Measurements from ENCODE around the gene EVI5L.

EVI5L gene

DNA sequence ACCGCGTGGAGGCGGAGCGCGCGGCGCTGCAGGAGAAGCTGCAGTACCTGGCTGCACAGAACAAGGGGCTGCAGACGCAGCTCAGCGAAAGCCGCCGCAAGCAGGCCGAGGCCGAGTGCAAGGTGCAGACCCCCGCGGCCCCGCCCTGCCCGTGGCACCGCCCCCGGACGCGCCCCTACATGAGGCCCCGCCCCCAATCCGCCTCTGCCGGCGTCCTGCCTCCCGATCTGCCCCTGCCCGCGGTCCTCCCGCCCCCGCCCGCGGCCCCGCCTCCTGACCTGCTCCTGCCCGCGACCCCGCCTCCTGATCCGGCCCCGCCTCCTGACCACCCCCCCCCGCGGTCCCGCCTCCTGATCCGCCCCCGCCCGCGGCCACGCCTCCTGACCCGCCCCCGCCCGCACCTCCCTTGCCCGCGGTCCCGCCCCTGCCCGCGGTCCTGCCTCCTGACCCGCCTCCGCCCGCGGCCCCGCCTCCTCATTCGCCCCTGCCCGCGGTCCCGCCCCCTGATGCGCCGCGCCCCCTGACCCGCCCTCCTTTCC is 32.5 kb downstream of the EVI5L start:
- DNase-seq: peak; percentile 88

DNA sequence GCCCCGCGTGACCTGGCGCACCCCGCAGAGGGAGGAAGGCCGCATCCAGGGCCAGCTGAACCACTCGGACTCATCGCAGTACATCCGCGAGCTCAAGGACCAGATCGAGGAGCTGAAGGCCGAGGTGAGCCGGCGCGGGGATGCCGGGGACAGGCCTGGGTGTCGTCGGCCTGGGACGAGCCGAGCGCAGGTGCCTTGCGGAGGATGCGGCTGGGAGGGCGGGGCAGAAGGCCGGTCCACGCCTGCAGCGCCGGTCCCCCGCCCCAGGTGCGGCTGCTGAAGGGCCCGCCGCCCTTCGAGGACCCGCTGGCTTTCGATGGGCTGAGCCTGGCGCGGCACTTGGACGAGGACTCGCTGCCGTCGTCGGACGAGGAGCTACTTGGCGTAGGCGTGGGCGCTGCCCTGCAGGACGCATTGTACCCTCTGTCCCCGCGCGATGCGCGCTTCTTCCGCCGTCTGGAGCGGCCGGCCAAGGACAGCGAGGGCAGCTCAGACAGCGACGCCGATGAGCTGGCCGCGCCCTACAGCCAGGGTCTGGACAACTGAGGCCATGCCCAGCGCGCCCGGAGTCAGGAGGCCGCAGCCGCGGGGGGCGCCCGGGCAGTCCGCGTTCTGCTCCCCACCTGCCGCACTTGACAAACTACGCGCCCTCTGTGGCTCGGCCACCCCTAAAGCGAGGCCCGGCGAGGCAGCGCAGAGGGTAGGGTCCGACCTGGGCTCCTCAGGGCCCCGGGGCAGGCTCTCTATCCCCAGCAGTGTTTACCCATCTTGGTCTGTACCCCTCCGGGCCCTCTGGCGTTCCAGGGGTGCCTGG is 33.3 kb downstream of the EVI5L start:
- DNase-seq: no peak

DNA sequence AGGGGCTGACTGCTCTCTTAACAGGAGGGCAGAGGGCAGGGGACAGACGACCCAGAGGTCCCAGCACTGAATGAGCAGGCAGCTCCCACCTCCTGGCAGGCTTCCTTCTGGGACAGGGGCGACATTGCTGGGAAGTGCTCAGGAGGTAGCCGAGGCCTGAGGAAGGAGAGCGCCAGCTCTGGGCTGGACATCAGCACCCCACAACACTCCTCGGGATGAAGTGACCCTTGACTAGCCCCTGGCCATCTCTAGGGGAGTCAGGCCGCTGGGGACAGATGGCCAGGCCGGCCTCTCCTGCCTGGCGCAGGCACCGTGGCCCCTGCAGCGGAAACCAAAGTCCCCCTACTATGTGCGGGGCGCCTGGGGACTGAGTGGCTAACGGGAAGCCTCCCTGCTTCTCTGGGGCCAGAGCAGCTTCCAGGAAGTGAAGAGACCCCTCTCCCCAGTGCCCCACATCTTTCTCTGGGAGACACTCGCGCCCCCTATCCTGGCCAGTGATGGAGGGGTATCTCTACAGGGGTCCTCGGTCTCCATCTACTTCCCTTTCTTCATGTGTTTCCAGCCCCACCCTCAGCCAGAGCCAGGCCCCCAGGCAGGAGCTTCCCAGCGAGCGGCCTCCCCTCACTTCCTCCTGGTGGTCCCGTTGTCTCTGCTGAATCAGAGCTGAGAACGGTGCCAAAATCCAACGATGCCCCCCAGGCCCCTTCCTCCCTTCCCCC is 34.1 kb downstream of the EVI5L start:
- DNase-seq: no peak

DNA sequence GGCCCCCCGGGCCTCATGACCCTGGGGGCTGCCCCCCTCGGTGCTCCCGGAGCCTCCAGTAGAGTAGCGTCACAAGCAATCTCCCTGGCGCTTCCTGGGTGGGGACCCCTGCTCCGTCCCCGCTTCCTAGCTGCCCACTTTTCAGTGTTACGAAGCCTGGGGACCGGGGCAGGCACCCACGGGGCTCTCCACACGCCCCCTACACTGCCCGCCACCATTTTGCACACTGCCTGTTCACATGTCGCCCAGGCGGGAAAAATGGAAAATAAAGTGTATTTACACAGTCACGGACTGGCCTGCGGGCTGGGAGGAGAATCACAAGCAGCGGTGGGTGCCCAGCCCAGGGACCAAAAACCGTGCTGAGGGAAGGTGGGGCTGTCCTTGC is 34.7 kb downstream of the EVI5L start:
- no peak for DNase-seq

DNA sequence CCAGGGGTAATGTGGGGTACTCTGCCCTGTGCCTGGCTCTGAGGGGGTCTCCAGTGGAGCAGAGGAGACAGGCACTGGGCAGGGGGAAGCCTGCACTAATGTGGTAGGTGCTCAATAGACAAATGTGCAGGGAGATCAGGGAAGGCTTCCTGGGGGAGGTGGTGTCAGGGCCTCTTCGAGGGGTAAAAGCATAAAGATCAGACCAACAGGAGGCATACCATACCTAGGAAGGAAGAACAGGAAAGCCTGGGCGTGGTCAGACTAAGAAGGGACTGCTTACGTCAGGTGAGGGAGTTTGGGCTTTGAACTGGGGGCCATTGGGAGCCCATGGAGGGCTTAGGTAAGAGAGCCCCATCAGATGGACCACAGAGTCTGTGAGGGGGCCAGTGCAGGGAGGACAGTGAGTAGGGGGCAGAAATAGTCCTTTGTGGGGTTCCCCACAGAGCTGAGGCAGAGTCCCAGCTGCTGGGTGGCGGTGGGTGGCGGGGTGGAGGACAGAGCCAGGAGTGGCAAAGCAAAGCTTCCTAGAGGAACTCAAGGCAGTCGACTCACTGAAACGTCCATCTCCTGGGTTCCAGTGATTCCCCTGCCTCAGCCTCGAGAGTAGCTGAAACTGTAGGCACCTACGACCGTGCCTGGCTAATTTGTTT is 35.4 kb downstream of the EVI5L start:
- no peak for DNase-seq

DNA sequence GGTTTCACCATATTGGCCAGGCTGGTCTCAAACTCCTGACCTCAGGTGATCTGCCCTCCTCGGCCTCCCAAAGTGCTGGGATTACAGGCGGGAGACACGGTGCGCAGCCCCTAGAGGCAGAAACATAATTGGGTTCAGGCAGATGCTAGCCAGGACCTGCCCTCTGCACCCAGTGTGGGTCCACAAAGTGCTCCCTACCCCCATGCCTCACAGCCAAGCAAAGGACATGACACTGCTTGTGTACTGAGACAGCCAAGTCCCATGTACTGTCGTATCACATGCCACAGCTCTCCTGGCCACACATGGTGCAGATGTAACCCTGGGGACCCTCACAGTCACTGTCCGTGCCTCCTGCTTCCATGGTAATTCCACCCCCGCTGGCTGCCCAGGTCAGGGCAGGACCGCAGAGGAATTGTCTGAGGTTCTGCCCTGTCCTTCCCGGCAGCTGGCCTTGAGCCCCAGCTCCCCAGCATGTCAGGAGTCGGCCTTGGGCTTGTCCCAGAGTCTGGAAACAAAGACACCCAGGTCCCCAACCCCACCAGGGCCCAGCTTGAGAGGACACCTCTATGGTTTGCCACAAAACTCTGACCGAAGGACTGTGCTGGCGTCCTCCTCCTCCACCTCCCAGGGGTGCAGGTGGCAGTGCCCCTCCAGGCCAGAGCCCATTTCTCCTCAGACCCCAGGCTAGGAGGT is 36.5 kb downstream of the EVI5L start:
- DNase-seq: no peak

DNA sequence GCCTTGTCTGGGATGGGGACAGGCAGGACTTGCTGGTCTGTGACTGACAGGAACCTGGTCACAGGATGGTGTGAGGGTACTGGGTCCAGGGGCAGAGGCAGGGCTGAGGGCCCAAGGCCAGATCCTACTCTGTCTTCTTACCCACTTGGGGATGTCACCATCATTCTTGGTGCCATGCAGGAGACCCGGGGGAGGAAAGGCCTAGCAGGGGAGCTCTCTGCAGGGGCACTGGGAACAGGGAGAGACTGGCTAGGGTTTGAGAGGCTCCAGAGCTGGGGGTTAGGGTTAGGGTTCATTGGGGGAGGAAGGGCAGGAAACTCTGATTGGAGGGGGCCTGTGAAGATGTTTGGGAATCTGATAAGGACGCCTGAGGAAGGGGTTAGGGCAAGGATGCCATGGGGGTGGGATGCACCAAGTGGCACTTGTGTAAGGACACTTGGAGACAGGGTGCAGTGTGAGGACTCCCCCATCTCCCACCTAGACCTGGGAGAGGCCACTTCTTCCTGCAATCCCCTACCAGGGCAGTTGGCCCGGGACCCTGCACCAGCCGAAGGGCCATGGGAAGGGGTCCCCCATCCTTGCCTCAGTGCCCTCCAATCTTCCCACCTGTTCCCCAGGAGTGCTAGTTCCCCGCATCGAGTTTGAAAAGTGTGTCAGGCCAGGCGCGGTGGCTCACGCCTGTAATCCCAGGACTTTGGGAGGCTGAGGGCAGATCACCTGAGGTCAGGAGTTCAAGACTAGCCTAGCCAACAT is 37.2 kb downstream of the EVI5L start:
- DNase-seq: no peak

DNA sequence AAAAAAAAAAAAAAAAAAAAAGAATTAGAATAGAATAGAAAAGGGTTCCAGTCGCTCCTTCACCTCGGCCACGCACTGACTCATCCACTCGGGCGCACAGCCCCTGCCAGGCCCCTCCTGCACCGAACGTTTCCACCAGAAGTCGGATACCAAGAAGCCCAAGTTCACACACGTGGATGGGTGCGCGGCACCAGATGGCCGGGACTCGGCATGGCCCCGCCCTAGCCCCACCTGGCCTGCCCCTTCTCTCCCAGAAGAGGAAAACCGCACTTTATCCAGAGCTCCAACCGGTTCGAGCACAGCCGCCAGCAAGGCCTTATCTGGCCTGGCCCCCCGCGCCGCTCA is 38.3 kb downstream of the EVI5L start:
- DNase-seq: peak; percentile 74

DNA sequence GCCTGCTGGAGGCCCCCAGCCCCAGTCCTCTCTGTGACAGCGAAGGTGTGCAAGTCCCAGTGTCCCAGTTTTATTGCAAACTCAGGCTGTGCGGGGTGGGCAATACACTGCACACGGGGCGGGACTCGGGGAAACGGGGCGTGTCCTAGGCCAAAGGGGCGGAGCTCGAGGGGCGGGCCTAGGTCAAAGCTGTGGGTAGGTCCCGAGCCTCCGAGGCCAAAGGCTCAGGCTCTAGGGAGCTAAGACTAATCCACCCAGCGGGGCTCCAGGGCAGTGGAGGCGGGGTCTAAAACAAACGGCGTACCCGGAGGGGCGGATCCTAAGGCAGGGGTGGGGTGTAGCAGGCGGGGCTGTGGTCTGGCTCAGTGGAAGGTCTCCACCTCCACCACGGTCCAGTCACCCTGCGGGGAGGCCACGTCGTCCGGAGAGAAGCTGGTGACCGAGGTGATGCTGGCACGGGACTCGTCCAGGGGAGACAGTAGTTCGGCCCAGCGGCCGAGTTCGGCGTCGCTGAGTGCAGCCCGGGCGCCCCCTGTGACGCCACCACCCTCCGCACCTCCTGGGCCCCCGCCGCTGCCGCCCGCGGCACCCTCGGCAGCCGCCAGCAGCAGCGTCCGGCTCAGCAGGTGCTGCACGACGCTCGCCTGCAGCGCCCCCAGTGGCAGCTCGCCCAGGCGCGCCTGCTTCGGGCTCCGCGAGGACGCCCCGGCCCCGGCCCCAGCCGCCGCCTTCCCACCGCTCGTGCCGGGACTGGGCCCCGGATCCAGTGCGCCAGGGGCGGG is 38.8 kb downstream of the EVI5L start:
- peak; percentile 94 for DNase-seq

DNA sequence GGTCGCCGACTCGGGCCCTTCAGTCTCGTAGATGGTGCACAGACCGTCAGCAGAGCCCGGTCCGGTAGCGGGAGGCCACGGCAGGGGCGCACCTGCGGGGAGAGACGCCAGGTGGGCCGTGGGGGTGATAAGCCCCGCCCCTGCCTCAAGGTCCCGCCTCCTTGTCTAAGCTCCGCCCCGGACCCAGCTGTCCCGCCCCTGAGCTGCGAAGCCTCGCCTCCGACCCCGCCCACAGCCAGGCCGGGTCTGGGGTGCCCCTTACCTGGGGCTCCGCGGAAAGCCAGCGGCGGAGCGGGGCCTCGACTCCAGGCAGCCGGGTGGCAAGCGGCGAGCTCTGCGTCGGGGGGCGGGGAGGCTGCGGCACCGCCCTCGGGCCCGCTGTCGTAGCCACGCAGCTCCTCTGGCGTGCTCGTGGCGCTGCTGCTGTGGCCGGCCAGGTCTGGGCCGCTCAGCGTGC is 39.5 kb downstream of the EVI5L start:
- DNase-seq: peak; percentile 94

DNA sequence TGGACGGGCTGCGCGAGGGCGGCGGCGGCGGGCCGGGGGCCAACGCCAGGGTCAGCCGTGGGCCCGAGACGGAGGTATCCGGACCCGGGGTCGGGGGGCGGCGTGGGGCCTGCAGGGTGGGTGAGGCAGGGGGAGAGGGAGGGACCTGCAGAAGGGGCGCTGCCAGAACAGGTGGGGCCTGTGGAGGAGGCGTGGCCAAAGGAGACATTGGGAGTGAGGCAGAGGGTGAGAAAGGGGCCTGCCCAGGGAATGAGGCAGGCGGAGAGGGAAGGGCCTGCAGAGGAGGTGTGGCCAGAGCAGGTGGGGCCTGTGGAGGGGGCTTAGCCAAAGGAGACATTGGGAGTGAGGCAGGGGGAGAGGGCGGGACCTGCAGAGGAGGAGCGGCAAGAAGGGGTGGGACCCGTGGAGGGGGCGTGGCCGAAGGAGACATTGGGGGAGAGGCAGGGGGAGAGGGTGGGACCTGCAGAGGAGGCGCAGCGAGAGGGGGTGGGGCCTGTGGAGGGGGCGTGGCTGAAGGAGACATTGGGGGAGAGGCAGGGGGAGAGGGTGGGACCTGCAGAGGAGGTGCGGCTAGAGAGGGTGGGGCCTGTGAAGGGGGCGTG is 40.0 kb downstream of the EVI5L start:
- DNase-seq: peak; percentile 81

DNA sequence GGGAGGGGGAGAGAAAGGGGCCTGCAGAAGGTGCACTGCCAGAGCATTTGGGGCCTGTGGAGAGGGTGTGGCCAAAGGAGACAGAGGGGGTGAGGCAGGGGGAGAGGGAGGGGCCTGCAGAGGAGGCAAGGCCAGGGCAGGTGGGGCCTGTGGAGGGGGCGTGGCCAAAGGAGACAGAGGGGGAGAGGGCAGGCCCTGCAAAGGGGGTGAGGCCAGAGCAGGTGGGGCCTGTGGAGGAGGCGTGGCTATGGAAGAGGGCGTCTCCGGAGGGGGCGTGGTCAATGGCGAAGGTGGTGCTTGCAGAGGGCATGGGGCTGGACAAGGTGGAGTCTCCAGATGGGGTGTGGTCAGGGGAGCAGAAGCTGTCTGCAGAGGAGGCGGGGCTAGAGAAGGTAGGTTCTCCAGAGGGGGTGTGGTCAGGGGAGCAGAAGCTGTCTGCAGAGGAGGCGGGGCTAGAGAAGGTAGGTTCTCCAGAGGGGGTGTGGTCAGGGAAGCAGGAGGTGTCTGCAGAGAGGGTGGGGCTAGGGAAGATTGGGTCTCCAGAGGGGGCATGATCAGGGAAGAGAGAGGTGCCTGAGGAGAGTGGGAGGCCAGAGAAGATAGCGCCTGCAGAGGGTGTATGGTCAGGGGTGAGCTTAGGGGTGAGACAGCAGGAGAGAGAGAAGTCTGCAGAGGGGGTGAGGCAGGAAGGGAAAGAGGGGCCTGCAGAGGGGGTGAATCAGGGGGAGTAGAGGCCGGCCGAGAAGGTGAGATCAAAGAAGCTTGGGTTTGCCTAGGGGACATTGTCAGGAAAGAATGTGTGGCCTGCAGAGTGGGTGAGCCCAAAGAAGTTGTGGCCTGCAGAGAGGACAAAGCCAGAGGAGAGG is 40.8 kb downstream of the EVI5L start:
- peak; percentile 78 for DNase-seq

DNA sequence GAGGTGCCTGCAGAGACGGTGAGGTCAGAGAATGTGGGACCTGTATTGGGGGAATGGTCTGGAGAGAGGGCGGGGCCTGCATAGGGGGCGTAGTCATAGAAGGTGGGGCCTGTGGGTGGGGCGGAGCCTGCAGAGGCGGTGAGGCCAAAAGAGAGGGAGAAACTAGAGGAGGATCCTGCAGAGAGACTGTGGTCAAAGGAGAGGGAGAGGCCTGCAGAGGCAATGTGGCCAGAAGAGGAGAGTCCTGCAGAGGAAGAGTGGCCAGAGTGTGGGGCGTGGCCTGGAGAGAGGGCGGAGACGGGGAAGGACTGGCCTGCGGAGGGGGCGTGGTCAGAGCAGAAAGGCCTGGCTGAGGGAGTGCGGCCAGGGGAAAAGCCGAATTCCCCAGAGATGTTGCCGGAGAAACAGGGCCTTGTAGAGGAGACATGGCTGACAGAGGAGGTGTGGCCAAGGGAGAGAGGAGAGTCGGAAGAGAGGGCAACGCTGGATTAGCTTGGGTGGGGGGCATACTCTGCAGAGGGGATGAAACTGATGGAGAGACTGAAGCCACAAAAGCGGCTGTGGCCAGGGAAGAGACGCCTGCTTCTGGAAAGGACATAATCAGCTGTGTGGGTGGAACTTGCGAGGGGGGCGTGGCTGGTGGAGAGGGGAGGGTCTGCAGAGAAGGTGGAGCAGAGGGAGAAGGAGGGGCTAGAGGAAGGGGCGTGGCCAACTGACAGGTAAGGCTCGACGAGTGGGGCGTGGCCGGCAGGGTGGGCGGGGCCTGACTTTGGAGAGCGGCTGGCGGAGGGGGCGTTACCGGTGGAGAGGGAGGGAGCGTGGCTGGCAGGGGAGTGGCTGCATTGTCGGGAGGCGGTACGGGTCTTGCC is 41.7 kb downstream of the EVI5L start:
- peak; percentile 92 for DNase-seq

DNA sequence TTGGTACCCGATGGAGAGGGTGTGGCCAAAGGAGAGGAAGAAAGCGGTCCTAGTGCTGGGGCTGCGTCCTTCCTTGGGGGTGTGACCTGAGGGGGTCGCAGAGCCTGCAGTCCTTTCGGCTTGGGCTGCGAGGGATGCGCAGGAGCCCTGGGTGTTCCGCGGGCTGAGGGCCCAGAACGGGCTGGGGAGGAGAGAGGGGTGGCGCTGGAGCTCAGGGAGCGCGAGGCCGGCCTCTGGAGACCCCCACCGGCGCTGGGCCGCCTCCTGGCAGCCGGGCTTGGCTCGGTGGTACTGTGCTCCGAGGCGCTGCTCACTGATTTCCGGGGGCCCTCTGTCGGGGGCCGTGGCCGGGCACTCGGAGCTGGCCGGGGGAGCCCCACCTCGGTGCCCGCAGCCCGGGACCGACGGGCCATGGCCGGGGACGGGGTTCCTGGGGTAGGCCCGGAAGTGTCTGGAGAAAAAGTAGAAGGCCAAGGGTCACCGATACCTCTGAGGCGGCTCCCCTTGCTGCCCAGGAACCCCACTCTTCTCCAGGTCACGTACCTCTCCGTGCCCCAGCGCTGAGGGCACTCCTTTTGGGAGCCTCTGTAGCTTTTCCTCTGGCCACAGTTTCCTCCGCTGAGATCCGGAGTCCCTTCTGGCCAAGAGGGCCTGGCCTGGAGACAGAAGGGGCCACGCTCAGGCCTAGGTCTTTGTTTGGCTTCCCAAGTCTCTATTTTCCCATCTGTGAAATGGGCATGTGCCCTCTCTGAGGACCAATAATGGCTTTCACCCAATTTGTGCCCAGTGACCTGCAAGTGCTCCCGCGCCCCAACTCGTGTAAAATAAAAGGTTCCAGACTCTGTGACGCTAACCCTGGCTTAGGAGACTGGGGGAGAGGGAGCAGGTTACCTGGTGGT is 42.5 kb downstream of the EVI5L start:
- DNase-seq: no peak

DNA sequence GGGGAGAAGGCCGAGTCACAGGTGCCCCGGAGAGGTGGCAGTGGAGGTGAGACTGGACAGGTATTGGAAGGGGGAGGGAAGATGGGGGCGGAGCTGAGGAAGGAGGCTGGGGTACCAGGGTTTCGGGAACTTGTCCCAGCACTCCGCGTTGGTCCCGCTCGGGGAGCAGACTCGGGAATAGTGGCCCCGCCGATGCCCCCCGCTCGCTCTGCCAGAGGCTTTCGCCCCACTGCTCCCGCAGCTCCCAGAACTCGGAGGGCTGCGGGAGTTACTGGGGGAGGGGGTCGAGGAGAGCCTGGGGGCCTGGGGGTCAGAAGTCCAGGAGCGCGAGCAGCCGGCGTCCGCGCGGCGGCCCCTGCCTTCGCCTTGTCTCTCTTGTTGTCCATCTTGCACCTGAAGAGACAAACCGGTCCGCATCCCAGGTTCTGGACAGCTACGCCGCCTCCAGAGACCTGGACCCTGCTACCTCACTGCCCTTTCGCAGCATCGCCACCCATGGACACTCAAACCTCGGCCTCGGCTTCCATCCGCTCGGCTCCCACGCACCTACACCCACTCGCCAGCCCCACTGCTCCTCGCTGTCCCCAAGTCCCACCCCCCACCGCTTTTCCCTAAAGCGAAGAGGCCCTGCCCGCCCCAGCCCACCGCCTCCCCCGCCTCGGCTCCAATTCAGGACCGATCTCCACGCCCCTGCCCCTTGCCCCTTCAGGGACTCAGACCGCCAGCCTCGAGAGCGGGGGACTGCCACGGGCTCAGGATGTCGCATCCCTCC is 43.5 kb downstream of the EVI5L start:
- DNase-seq: no peak

DNA sequence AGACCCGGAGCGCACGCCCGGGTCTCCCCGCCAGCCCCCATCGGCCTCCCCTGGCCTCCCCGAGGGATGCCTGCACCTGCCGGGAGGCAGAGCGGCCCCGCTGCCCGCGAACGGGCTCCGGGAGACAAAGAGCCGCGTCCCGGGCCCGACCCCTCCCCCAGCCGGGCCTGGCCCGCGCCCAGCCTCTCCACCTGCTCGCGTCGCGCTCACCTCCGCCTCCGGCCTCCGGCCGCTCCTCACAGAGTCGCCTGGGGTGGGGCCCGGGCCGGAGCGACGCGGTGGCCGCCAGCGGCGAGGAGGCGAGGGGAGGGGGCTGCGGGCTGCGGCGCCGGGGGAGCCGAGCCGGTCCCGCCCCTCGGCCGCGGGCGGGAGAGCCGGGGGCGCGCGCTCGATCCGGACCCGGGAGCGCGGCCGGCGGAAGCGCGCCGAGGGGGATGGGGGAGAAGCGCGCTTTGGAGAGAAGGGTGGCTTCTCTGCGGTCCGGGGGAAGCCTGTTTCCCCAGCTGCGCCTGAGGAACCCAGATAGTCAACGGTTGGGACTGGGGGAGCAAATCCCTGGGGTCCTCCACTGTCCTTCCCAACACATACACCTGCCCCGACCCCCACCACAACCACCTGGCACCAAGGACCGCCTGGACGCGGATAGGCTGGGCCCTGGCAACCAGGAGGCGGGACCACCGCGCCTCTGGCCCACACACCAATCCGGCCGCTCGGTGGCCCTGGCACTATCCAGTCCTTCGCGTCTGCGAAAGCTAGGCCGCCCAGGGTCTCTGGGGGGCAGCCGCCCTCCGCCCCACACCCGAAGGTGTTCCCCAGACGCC is 44.3 kb downstream of the EVI5L start, which contains the start of gene PRR36:
PRR36 (minus strand) TSS at position 315 of the 821 bp plus-strand sequence. CDS start 701 bp downstream, outside the sequence.
- no peak for DNase-seq

Measured in activated effector memory CD4-positive, alpha-beta T cell treated with anti-CD3 and anti-CD28 coated beads, Interleukin-2, amount 50 U/mL, for 16 hours (primary cell).